ENCODE results near the gene HOXA10.

HOXA10 gene

DNA sequence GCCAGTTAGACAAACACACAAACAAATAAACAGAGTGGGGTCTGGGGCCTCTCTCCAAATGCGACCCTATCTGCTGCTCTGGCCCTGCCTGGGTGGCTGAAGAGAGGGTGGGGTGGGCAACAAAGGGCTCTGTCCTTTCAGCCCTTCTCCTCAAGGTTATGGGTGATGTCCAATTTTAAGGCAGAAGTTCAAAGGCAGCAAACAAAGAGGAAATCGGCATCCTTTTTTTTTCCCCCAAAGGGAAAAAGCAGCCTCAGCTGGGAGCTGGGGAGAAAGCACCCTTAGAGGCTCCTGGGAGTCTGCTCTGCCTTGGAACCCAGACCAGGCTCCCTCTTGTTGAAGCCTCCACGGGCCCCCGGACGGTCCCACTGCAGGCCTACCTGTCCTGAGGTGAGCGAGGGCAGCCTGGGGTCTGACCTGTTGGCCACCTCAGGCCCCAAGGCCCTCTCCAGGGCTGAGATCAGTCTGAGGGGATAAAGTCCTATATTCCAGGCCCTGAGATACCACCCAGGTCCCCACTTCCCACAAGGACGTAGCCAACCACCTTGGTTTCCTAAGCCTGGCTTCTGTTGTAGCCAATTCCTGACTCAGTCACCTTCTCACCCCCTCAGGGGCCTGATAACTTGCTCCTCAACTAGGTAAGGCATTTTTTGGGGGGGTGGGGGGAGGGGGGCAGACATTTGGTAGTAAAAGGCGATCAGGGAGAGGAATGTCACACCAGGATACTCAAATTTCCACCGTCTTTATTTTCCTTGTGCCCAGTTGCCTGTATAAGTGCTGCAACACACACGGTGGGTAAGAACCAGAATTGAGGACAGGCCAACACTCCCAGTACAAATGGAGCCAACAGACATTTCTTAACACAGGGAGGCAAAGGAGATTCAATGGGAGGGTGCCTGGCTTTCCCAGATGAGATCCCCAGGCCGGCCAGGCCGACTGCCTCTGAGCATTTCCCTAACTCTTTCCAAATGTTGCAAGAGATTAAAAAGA lies 6.6 kb upstream of the HOXA10 start:
- DNase-seq: no peak

DNA sequence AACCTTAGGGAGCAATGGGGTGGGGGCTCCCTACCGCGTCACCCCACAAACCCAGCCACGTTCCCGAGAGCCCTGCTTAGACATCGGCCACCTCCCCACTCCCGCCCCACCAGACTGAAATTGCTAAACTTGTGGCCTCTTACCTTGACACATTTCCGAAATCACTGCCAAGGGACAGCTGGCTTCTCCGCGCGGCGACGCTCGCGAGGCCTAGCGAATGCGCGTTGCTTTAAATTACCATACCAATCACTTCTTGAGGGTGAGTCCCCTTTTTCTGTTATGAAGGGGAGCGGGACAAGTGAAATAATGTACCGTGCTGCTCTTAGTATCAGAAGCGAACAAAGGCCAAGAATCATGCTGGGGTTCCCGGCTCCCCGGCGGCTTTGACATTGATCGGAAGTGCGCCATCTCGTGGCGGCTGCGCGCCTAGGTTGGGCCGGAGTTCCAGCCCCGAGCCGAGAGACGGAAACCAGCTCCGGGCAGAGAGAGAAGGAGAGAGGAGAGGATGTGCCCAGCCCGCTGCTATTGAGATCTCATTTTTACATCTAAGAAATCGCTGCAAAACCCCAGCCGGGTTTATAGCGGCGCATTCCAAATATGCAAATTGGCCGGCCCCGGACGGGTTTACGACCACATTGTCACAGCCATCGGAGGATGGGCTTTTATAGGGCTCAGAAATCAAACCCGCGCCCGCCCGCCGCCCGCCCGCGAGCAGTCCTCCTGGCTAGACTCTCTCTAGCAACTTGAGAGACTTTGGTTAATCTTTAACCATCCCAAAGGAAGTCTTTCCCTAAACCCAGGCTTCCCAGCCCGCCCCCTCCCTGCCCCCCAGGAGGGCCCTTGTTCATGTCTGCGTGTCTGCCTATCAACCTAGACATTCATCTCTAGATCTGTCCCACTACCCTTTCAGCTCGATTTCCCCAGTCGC lies 5.6 kb upstream of the HOXA10 start:
- peak in 3 of 58 donors; percentile 2 to 10 (median 9) for DNase-seq

DNA sequence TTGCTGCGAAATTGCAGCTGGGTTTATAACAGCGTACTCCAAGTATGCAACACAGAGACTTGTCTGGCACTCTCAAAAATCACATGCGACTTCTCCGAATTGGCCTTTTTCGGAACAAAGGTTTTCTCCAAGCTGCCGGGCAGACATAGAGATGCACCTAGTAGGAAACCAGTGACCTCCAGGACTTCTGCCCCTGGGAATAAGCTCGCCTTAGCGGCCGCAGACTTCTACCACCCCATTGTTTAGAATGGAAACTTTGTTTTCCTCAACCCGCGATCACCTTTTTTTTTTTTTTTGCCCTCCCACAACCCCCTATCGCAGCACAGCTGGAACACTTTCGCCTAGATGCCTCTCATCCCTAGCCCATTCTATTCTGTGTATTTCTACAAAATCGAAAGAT lies 4.9 kb upstream of the HOXA10 start:
- DNase-seq: no peak

DNA sequence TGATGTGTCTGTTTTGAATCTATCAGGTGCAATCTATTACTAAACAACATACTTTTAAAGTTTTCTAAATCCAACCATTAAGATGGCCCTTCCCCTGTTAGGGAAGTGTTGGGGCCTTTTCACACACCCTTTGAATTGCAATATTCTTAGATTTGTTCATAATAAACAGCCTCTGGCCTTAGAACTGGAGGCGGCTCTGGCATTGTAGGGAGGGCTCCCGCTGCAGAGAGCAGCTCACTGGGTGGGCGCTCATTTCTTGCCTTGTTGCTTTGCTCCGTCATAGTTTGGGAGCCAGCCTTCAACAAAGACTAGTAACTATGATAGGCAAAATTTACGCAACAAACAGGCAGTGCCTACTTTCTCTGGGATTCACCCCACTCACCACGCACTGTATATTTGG lies 4.2 kb upstream of the HOXA10 start:
- no peak for DNase-seq

DNA sequence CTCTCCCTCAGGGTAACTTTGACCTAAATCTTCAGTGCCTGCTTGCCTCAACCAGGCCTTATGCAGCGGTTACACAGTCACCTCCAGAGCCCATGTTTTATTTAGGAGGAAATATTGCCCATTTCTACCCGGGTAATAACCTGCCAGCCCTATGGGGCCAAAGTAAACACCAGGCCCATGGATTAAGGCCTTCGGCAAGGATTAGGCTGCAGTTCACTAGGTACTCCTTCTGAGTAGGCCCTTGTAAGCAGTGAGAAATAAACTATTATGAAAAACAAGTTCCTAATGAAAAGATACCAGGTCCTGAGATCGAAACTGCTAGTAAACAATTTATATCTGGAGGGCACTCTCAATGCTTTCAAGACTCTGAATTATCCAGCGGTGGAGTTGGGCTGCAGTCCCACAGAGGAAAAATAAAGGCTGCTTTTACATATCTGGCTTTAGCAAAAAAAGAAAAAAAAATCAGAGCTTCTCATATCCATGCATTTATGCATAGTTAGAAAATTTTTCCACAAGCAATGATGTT lies 3.7 kb upstream of the HOXA10 start:
- DNase-seq: no peak

DNA sequence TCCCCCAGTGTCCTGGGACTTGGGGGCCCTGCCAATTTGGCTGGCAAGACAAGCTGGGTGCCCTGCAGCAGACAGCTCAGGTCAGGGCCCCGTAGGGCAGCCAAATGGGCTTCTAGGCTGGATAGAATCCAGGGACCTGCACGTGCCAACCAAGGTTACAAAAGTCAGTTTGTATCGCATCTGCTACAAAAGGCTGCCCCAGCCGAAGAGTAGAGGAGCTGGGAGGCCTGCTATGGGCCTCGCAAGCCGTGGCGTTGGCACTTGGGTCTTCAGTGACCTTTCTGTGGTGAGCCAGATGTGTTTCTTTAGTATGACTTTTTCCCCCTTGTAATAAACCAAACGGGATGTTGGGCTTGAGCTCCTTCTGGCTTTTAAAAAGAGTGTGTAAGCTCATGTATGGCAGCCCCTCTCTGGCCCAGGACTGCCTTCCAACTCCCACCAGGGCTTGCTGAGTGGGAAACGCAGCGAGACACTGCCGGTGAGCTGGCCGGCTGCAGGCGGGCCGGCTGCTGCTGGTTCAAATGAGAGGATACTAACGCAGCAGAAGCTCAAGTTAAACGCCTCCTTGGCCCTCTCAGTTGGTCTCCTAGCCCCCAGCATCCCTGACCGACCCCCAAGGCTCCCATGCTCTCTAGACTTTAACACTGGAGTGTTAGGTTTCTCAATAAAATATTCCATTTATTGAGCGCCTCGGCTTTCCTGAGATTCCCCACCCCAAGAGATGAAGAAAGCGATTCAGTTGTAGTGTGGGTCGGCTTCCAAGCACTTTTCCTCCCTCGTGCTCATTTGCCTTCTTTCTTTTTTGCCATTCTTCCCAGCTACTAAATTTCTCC lies 3.1 kb upstream of the HOXA10 start:
- DNase-seq: no peak

DNA sequence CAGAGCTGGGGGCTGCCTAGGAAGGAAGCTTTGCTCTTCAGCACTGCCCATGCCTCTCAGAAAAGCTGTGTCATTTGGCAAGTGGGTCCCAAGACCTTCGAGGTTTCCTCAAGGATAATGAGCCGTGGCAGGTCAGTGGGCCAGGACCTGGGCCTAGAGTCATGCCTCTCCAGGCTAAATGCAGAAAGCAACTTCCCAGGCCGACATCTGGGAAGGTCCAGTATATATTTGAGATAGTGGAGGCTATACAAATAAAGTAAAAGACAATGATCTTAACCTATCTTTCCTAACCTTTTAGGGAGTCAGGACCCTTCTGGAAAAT lies 2.4 kb upstream of the HOXA10 start:
- no peak for DNase-seq

DNA sequence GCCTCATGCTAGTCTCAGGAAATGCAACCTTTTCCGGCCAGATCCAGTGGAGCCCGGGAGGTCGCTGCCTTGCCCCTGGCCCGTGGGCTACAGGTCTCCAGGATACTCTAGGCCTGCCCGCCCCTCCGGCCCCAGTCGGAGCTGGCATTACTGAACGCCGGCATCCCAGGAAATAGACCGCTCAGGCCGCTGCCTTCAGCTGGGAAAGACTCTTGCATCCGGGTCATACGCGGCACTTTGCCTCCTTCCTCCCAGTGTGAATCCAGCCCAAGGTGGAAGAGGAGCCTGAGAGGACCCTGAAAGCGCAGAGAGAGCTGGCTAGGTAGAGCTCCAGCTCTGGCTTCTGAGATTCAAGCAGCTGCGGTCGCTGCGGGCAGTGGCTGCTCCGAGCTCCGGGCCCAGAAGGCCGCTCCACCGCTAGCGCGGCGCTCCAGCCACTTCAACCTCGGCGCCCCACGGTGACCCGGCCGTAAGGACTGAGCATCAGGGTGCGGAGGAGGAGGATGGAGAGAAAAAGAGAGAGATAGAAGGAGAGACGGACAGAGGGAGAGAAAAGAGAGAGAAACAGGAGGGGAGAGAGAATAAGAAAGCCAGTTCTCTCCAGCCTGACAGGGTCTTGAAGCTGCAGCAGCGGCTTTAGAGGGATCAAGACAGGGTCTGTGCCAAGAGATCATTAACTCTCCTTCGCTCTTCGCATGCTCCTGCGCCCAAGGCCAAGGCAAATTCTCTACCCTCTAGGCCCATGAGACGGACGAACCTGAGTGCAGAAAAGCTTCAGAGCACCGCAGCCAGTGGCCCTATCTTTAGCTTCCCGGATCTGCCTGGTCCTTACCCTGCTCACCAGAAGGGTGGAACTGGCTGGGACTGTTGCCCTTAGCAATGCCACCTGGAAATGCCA lies 1.8 kb upstream of the HOXA10 start:
- no peak for DNase-seq

DNA sequence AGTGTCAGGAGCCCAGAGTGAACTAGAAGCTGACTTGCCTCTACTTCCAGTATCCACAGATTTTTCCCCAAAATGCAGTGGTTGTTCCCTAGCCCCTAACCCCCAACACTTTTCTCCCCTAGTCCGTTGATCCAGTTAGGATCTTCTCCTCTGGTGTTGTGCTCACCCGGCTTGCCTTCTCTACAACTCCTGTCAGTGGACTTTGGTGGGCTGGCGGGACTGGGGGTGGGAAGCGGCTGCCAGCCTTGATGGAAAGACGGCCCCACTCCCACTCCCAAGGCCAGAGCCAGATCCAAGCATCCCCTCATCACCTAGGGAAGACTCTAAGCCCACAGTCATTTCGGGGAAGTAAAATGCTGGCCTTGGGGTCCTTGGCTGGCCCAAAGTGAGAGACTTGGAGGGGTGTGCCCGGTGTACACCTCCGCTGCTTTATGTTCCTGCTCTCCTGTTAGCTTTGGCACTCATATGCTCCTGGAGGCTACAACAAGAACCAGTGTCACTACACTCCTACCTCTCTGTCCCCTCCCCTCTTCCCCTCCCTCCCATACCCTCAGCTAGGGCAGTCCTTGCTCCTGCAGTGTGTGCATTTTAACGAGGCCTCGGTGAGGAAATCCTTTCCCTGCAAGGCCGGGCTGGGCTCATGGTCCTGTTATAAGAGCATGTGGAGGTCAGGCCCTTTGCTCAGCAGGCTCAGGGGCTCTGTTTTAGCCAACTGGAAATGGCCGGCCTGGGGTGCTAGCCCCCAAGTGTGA lies 930 bp upstream of the HOXA10 start:
- DNase-seq: no peak

DNA sequence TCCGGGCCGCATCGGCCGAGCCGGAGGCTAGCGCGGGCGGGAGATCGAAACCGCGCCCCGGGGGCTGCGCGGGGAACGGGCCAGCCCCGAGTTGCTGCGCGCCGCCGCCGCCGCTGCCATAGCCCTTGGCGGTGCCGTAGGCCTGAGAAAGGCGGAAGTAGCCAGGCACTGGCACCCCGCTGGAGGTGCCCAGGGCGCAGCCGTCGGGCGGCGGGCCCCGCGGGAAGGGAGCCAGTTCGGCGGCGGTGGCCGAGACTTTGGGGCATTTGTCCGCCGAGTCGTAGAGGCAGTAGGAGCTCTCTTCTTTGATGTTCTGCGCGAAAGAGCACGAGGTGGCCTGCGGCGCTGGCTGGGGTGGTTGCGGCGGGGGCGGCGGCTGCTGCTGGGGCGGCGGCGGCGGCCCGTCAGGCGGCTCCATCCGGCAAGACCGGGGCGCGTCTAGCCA lies 587 bp downstream of the HOXA10 start:
- no peak for DNase-seq

DNA sequence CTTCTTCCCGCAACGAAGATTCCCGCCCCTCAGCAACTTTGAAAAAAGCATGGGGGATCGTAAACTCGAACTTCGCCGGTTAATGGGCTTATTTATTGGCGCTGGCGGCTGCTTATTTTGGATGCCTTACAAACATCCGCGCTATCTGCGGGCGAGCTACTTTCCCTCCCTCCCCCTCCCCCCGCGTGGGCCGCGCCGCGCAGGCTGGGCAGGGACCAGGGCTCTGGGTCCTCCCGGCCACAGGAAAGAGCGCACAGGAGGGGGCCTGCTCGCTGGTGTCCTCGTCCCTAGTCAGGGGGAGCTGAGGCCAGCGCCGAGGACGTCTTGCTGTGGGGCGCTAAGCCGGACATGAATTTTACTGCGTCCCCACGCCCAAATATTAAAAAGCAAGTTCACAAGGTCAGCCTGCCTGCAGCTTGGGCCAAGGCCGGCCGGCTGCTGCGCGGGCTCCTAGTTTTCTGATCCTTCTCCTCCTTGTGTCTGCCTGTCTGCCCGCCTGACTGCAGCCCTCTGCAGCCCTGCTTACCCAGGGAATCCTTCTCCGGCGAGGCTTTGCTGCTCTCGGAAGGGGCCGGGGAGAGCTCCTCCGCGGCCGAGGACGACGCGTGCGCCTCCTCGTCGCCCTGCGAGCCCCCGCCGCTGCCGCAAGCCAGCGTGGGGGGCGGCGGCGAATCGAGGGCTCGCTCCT lies 1.2 kb downstream of the HOXA10 start:
- DNase-seq: no peak

DNA sequence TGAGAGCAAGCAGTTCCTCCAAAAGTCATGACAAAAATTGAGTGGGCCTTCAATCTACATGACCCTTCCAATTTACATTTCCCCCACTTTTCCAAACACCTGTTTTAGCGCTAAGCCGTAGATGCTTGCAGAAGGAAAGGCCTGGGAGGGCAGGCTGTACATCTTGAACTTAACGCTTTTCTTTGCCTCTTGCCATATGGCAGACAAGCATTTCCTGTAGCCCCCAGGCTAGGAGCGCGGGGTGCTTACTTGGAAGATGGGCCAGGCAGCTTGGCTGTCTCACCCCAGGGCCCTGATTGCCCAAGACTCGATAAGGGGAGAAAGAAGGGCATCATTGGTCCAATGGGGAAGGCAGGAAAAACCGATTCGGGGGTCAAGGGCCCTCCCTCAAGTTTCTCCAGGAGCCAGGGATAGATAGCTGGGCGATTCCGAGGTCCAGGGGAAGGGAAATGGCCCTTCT lies 1.8 kb downstream of the HOXA10 start:
- no peak for DNase-seq

DNA sequence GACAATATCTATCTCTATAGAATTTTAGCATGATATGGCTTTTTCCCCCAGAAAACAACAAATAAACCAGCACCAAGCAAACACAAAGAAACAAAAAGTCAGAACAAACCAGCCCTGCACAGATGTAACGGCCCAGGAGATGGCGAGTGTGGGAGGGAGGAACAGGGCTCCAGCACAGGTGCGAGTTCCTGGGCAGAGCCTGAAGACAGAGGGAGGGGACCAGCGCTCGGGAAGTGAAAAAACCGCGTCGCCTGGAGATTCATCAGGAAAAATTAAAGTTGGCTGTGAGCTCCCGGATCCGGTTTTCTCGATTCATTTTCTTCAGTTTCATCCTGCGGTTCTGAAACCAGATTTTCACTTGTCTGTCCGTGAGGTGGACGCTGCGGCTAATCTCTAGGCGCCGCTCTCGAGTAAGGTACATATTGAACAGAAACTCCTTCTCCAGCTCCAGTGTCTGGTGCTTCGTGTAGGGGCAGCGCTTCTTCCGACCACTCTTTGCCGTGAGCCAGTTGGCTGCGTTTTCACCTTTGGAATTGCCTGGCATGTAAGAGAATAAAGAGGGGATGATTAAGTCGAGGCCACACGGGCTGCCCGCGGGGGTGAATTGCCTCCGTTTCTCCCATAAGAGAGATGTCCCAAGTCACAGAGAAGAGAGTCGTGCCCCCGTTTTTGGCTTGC lies 2.3 kb downstream of the HOXA10 start:
- no peak for DNase-seq

DNA sequence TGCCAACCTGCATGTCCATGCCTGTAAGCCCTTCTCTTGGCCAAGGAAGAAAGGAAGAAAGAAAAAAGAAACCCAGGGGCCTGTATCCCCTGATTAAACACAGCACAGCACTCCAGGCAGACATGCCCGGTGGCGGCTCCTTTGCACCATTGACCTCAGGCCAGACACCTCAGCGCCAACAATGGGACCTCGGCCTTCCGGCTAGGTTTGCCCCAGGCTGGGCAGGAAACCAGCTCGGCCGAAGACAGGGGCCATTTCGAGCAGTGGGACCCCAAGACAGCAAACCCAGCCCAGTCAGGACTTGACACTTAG lies 2.8 kb downstream of the HOXA10 start:
- DNase-seq: no peak

DNA sequence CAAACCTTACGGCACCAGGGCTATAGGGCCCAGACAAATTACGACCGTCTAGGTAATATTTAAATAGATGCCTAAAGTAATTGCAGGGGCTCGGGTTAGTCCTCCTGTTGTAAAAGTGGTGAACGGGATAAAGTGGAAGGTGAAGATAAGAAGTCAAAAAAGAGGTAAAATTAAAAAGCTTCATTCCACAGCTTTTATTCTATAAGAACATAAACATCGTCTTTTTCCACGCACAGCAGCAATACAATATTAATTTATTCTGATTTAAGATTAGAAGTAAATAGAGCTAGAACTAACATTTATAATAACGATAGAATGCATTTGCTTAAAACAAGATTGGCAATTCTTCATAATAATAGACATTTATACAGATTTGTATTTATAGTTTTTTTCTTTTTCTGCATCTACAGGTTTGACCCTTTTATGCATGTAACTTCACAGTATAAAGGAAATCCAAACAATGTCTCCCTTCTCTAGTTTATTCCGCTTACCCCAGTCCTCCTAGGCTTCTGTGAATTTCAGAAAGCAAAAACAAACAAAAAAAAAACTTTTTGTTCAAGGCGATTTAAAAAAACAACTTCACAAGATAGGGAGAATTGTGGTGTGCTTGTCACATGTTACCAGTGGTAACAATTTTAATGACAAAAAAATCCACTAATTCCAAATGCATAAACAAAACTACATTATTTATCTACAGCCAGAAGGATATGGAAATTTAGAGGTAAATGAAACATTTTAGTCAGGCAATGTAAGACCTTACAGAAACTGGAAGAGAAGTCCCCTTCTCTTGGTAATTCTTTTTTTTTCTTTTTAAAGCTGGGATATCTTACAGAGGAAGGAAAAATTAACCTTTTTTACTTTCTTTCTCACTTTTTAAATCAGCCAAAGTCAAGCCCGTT lies 3.4 kb downstream of the HOXA10 start:
- DNase-seq: no peak

DNA sequence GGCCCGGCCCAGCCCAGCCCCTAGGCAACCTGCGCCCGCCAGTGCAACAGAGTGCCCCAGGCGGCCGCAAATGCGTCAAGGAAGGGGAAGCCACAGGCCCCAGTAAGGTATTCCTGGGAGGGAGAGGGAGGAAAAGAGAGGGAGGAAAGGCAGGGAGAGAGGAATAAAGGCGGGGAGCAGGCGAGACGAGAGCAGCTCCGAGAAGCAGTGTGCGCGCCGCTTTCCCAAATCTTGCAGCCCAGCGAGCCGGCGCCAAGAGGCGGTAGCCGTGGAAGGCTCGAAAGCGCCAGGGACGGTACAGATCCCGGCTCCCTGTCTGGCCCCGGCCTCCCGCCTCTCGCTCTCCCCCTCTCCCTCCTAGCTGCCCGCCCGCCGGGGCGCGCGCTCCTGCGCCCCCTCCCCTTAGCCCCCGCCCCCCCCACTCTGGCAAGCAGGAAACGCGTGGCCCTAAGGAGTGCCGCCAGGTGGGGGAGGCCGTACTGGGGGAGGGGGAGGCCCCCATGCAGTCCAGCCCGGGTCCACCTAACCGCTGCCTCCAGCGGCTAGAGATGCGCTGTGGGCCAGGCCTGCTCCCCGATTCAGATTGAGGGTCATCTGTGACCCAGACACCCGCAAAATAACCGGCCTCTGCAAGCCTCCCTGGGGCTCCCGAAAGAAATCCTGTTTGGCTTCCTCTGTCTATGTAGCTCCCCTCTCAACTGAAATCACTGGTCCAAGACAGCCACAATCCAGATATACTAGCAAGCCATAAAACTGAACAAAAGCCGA lies 4.3 kb downstream of the HOXA10 start:
- DNase-seq: no peak

Data from anterior cingulate cortex (tissue), 58 donors.